Peyer's patch (tissue), 4 donors: ENCODE measurements around the gene PAQR4.

ENCODE experiments used
- POLR2A ChIP-seq, 2 donors: fragments of 450-650 bp; IDR thresholded peaks; one replicate each; pipeline ENCODE4 v1.5.1; 2017; ENCODE audit warnings: antibody characterized with exemption in 2 of 2, mild to moderate bottlenecking in 2 of 2, moderate library complexity in 2 of 2
- TF ChIP-seq, protein P1 (sequence below), 6 experiments: fragments of 450-650 bp in 4 of 6; fragments of 200-600 bp in 2 of 6; sonication (generic) in 1 of 6; IDR thresholded peaks; one replicate each; pipeline ENCODE4 v1.5.1; 2017 to 2019; ENCODE audit warnings: antibody characterized with exemption in 6 of 6, mild to moderate bottlenecking in 3 of 6, moderate library complexity in 1 of 6

DNA sequence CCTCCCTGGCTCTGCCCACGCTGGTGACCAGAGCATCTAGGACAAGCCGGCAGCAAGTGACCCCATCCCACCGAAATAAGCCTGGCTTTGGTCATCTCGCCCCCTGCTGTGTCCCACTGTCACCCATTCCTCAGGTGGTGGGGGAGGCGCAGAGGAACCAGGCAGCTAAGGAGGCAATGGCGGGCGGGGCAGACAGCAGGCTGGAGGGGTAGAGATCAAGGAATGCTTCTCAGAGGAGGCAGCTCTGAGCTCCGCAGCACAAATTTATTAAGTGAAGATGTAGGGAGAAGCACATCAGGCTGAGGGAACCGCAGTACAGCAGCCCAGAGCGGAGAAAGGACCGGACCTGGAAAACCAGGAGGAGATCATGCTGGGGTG, 12.6 kb upstream of the PAQR4 start:
- TF ChIP-seq, protein P1, sequence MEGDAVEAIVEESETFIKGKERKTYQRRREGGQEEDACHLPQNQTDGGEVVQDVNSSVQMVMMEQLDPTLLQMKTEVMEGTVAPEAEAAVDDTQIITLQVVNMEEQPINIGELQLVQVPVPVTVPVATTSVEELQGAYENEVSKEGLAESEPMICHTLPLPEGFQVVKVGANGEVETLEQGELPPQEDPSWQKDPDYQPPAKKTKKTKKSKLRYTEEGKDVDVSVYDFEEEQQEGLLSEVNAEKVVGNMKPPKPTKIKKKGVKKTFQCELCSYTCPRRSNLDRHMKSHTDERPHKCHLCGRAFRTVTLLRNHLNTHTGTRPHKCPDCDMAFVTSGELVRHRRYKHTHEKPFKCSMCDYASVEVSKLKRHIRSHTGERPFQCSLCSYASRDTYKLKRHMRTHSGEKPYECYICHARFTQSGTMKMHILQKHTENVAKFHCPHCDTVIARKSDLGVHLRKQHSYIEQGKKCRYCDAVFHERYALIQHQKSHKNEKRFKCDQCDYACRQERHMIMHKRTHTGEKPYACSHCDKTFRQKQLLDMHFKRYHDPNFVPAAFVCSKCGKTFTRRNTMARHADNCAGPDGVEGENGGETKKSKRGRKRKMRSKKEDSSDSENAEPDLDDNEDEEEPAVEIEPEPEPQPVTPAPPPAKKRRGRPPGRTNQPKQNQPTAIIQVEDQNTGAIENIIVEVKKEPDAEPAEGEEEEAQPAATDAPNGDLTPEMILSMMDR (IDR thresholded peaks at IDR 0.05): no peak
- no peak for TF ChIP-seq POLR2A (IDR thresholded peaks at IDR 0.05)
